Measurements from ENCODE around the gene ZNF593OS. TPM values are rescaled to one million over a fixed set of nuclear protein-coding genes. Genes with fewer than 3 reads are reported as not detected.

Gene ZNF593OS
- polyA plus RNA-seq, 3 donors, result 0.50 to 0.59 TPM; not detected in 1

DNA sequence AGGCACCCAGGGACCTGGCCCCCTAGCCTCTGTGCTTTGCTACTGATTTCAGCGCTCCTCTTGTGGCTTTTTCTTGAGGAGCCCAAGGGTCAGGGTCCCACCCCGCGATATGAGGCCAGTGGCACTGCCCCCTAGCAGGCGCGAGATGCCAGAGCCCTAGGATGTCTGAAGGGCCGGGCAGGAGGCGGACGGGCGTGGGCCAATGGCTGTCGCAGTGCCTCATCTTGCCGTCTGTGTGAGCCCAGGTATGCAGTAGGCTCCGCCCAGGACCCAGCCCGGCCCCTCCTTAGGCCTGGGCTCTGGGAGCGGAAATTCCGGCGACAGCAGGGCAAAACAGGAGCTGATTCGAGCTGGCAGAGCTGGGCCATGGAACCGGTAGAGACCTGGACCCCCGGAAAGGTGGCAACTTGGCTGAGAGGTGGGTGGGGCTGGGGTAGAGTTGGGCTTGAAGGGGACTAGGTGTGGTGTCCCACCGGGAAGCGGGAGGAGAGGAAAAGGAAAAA is 5.6 kb upstream of the ZNF593OS start, which contains the start of gene CNKSR1:
Gene CNKSR1, plus strand, starts transcription at position 310 of the 503 bp plus-strand sequence. Its CDS starts 57 bp downstream, at position 367.
- Histone ChIP-seq H3K9ac (ENCODE audit: insufficient read depth, low read length, poor library complexity, severe bottlenecking) (no peak within 1 kb of the TSS), H3K36me3 (replicated peaks in 1 of 2; ENCODE audit: control insufficient read depth in 1 of 2, insufficient read depth in 2 of 2, low read length in 2 of 2) (no peaks in the 10 kb centered on the region), H3K4me2 (replicated peaks; ENCODE audit: extremely low read depth, low read length, poor library complexity, severe bottlenecking) (no peak within 1 kb of the TSS), H3K4me3 (replicated peaks in 1 of 3; ENCODE audit: low read depth in 2 of 3, low read length in 3 of 3) (no peak within 1 kb of the TSS), H2AFZ (ENCODE audit: insufficient read depth, low read depth, low read length, poor library complexity, severe bottlenecking) (no peak within 1 kb of the TSS), H3K79me2 (ENCODE audit: insufficient read depth, low read length) (no peaks in the 10 kb centered on the region), H4K20me1 (ENCODE audit: insufficient read depth, low read length) (no peaks in the 10 kb centered on the region), H3K9me3 (replicated peaks in 1 of 2; ENCODE audit: control insufficient read depth in 1 of 2, insufficient read depth in 1 of 2, low read length in 2 of 2) (no peaks in the 10 kb centered on the region), H3K4me1 (ENCODE audit: control insufficient read depth in 1 of 2, insufficient read depth in 2 of 2, low read length in 2 of 2) (no peaks in the 10 kb centered on the region), H3K27ac (ENCODE audit: low read depth in 1 of 2, low read length in 2 of 2) (no peak within 1 kb of the TSS), H3K27me3 (ENCODE audit: control insufficient read depth in 2 of 2, insufficient read depth in 2 of 2, low read length in 2 of 2) (no peaks in the 10 kb centered on the region)
- Mint-ChIP-seq H3K9me3 (no peaks in the 10 kb centered on the region), H3K27me3 (ENCODE audit: low read depth in 3 of 3) (peaks cover 0 to 5% (median 2%) of the 10 kb centered on the region in 3 donors), H3K36me3 (no peaks in the 10 kb centered on the region), H3K4me3 (no peak within 1 kb of the TSS), H3K4me1 (peaks cover 3% of the 10 kb centered on the region), H3K27ac (no peak within 1 kb of the TSS)
- TF ChIP-seq, protein P1, sequence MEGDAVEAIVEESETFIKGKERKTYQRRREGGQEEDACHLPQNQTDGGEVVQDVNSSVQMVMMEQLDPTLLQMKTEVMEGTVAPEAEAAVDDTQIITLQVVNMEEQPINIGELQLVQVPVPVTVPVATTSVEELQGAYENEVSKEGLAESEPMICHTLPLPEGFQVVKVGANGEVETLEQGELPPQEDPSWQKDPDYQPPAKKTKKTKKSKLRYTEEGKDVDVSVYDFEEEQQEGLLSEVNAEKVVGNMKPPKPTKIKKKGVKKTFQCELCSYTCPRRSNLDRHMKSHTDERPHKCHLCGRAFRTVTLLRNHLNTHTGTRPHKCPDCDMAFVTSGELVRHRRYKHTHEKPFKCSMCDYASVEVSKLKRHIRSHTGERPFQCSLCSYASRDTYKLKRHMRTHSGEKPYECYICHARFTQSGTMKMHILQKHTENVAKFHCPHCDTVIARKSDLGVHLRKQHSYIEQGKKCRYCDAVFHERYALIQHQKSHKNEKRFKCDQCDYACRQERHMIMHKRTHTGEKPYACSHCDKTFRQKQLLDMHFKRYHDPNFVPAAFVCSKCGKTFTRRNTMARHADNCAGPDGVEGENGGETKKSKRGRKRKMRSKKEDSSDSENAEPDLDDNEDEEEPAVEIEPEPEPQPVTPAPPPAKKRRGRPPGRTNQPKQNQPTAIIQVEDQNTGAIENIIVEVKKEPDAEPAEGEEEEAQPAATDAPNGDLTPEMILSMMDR (IDR thresholded peaks at IDR 0.05), result no peak
- DNase-seq, result no peak
- WGBS (ENCODE audit: insufficient coverage), result 57% methylated on average over 21 of the region's 21 CpGs
- intact Hi-C loops (cut with micrococcal nuclease), result no loop called here

- peaks cover 10% of the 10 kb centered on the region for H3K4me1 Mint-ChIP-seq
- no peak for DNase-seq
- intact Hi-C loops (cut with micrococcal nuclease), result no loop called here
- Histone ChIP-seq H3K79me2 (ENCODE audit: insufficient read depth, low read length) (peaks cover 7% of the 10 kb centered on the region), H3K4me2 (replicated peaks; ENCODE audit: extremely low read depth, low read length, poor library complexity, severe bottlenecking) (no peak overlapping the region), H3K27me3 (ENCODE audit: control insufficient read depth in 2 of 2, insufficient read depth in 2 of 2, low read length in 2 of 2) (no peaks in the 10 kb centered on the region), H2AFZ (ENCODE audit: insufficient read depth, low read depth, low read length, poor library complexity, severe bottlenecking) (no peak overlapping the region), H3K27ac (ENCODE audit: low read depth in 1 of 2, low read length in 2 of 2) (no peak overlapping the region), H4K20me1 (ENCODE audit: insufficient read depth, low read length) (no peaks in the 10 kb centered on the region), H3K4me3 (replicated peaks in 1 of 3; ENCODE audit: low read depth in 2 of 3, low read length in 3 of 3) (no peak overlapping the region), H3K4me1 (ENCODE audit: control insufficient read depth in 1 of 2, insufficient read depth in 2 of 2, low read length in 2 of 2) (peaks cover 7 to 9% of the 10 kb centered on the region in 2 donors), H3K9me3 (replicated peaks in 1 of 2; ENCODE audit: control insufficient read depth in 1 of 2, insufficient read depth in 1 of 2, low read length in 2 of 2) (no peaks in the 10 kb centered on the region), H3K36me3 (replicated peaks in 1 of 2; ENCODE audit: control insufficient read depth in 1 of 2, insufficient read depth in 2 of 2, low read length in 2 of 2) (no peaks in the 10 kb centered on the region), H3K9ac (ENCODE audit: insufficient read depth, low read length, poor library complexity, severe bottlenecking) (no peak overlapping the region)
- H3K36me3 Mint-ChIP-seq, result peaks cover 0 to 3% of the 10 kb centered on the region in 2 donors
- TF ChIP-seq, protein P1 (IDR thresholded peaks at IDR 0.05), result no peak
- no peaks in the 10 kb centered on the region for H3K9me3 Mint-ChIP-seq
- 75% methylated on average over 2 of the region's 8 CpGs for WGBS (ENCODE audit: insufficient coverage)
- peaks cover 0 to 5% (median 2%) of the 10 kb centered on the region in 3 donors for H3K27me3 Mint-ChIP-seq (ENCODE audit: low read depth in 3 of 3)
- no peak overlapping the region for H3K4me3 Mint-ChIP-seq
- H3K27ac Mint-ChIP-seq, result no peak overlapping the region
Measured at GRCh38 chr1:26175346-26175745, 3.7 kb upstream of the ZNF593OS start.
